GM18519 (cell line): ENCODE measurements around the gene ZNF638.

ENCODE experiments used
- ATAC-seq: cut with Tn5 transposase; IDR thresholded peaks from one replicate; pipeline ENCODE4 v1.9.1; 2021; ENCODE audit warnings: mild to moderate bottlenecking, moderate library complexity; ENCODE audit not compliant: unreplicated experiment, low FRiP score

Gene ZNF638

DNA sequence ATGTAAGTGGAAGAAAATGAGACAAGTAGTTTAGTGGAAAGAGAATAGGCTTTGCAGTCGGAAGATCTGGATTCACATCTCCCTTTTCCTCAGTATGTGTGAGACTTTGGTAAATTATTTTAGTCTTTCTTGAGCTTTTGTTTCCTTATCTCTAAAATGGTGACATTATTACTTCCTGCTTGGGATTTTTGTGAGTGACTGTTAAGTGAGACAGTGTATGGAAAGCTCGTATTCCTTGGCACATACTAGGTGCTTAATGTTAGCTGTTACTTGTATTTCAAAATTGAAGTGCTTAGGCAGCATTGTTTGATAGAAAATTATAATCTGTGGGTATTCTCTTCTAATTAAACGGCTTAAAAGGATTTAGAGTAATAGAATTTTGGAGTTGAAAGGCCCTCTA lies 2.0 kb downstream of the ZNF638 start:
- no peak for ATAC-seq

DNA sequence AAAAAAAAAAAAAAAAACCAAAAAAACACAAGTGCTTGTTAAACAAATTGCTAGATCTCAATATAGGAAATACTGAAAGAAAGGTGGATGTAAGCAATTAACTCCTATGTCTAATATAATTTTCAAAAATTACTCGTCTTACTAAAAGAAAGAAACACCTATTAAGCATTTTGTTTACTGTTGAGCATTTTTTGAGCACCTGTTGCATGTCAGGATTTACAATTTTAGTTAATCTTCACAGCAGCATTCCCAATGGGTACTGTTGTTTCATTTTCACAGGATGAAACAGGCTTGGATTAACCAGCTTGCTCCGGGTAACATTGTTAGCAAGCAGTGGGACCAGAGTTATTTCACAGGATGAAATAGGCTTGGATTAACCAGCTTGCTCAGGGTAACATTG lies 4.8 kb downstream of the ZNF638 start:
- no peak for ATAC-seq

GRCh38 chr2:71336802-71337201 lies 5.2 kb downstream of the ZNF638 start:
- no peak for ATAC-seq

- no peak for ATAC-seq
These were observed 6.2 kb downstream of the ZNF638 start for GRCh38 chr2:71337776-71338175.

DNA sequence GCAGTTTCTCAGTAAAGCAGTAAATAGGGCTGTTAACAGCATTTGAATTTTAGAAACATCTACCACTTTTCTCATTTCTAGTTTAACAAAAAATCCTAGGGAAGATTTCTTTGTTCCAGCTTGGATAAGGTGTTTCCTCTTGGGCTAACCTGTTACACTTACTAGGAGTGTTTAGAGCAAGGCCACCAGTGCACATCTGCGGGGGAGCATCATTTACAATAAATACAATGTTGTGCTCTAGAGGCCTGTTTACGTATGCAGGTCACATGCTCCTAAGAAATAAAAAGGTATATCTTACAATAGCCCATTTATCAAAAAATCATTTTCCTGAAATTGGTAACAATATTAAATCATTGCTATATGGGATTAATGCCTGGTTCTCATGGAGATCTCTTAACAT lies 8.1 kb downstream of the ZNF638 start:
- ATAC-seq, result no peak

DNA sequence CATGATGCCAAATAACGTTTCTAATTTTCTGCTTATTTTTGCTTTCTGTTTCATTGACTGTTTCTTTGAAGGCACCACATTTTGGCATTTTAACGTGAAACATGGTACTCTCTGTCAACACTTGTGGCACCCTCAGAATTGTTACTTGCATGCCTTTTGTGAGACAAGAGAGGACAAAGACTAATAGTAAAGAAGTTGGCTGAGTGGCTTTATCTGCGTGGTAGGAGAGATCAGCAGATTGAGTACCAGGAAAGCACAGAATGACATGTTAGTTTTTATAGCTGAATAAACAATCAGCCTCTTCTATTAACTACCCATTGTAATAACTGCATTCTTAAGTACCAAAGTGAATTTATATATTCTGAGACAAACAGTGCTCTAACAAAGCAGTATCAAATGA lies 8.6 kb downstream of the ZNF638 start:
- ATAC-seq, result no peak

DNA sequence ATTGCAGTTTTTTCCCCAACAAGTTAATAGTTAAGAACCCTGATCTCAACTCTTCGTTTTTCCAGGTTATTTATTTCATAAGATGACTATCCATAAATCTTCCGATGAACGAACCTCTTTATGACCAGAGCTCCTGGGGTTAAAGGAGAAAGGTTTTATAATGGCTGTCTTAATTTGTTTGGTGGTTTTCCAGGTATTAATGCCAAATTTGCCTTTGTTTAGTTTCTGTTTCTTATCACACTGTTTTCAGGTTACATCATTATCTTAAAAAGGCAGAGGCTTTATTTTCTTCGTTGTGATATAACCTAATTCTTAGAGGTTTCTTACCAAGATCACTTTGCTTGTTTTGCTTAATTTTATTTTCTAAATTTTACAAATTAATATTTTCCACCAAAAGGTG lies 10.1 kb downstream of the ZNF638 start:
- no peak for ATAC-seq

DNA sequence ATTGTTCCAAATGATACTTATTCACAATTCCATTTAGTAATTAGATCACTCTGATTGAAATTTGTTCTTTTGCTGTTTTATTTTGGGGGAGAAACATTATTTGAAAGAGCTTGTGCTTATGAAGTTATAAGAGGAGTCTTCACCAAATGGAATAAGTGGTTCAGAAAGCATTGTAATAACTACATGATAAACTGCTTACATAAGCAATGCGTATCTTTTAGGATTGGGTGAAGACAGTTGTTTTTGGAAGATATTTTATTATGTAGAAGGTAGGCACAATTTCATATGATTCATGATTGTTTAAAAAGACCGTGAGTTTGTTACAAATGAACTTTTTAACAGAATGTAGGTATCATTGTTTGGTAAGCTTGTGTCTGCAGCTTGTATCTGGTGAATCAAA lies 14.5 kb downstream of the ZNF638 start:
- ATAC-seq, result no peak

GRCh38 chr2:71347517-71347916 lies 15.9 kb downstream of the ZNF638 start:
- ATAC-seq, result no peak

DNA sequence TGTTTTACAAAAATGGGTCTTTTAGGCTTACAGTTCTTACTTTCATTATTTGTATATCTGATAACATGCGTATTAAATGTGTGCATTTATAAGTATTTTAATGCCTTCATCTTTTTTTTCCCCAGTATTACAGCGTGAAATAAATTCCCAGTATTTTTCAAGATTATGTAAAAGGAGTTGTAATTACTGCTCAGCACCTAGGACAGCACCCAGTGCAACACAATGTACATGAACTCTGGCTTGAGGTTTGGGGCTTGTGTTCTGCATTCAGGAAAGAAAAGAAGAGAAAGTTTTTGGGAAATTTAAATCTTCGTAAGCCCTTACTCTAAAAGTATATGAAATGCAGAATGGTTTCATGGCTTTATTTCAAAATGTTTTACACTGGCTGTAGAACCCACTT lies 16.7 kb downstream of the ZNF638 start:
- no peak for ATAC-seq

DNA sequence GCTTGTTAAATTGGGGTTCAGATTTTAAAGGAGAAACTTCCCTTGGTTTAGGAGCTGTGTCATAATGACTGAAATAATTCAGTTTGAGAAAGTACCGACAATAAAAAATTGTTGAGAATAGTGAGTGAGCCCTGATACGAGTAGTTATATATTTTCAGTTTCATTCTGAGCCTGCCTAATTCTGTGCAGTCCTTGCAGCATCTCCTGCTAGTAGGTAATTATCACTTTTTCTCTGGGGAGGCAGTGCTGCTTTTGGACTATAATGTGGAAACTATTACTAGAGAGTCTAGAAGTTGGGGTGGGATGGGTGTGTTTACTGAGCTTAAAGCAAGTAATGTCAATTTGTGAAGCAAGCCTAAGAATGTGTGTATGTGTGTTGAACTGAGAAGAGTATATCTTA lies 21.7 kb downstream of the ZNF638 start:
- peak; percentile 63 for ATAC-seq

DNA sequence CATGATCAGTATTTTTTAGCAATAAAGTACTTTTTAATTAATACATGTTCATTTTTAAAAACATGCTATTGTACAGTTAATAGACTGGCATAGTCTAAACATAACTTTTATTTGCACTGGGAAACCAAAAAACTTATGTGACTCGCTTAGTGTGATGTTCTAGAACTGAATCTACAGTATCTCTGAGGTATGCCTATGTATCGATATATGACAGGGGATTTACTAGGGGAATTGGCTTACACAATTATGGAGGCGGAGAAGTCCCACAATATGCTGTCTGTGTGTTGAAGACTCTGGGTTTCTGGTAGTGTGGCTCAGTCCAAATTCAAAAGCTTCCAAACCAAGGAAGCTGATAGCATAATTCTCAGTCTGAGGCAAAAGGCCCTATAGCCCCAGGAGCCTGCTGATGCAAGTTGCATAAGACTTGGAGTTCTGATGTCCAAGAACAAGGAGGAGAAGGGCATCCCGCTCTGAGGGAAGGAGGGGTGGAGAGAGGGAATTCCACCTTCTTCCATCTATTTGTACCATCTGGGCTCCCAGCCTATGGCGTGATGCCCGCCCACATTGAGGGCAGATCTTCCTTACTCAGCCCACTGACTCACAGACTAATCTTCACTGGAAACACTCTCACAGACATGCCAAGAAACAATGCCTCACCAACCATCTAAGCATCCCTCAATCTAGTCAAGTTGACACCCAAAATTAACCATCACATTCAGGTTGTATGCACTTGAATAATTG lies 27.5 kb downstream of the ZNF638 start:
- no peak for ATAC-seq

- no peak for ATAC-seq
These were observed 28.9 kb downstream of the ZNF638 start for GRCh38 chr2:71360434-71360975.

DNA sequence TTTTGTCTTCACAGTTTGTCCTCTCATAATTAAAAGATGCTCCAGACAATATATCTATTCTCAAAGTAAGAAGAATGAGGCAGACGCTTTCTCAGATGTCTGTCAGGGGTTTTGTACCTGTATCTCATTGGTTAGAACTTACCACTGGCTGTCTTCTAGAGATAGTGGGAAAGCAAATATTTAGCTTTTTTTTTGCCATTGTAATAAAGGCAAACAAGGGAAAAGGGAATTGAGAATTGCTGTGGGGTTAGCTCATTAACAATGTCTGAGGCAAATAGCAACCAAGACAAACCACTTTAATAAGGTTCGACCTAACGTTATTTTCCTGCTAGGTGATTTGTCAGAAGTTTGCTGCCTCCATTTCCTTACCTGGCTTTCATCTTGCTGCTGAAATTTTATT lies 30.0 kb downstream of the ZNF638 start:
- ATAC-seq, result no peak

GRCh38 chr2:71362447-71362846 lies 30.9 kb downstream of the ZNF638 start:
- no peak for ATAC-seq

DNA sequence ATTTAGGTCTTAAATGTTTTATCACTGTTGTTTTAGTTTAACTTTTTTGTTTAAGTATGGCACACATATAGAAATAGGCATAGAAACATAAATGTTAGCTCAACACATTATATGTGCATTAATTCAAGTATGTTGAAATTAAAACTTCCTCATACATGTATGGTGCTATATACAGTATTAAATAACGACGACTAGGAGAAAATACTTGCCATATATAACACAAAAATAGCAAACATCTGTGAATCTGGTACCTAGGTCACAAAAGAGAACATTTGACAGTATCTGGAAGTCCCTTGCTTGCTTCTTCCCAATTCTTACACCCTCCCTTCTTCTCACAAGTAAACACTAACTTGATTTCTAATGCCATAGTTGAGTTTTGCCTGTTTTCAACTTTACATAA lies 38.4 kb downstream of the ZNF638 start:
- ATAC-seq, result no peak

DNA sequence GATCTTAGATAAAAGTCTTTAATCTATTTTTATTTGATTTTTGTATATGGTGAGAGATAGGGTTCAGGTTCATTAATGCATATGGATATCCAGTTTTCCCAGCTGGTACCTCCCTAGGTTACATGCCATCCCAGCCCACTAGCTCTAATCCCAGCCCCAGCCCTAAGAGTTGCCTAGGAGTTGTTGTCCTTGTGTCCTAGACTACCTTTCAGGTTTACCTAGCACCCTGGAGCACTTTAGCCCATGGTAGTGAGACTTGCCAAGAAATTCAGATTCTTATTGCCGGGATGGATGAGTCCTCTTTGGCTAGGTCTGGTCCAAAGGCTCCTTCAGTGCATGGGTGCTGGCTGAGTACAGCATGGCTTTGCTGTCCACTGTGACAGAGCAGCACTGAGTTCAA lies 40.5 kb downstream of the ZNF638 start:
- ATAC-seq, result no peak

GRCh38 chr2:71379086-71379485 lies 47.5 kb downstream of the ZNF638 start:
- no peak for ATAC-seq

DNA sequence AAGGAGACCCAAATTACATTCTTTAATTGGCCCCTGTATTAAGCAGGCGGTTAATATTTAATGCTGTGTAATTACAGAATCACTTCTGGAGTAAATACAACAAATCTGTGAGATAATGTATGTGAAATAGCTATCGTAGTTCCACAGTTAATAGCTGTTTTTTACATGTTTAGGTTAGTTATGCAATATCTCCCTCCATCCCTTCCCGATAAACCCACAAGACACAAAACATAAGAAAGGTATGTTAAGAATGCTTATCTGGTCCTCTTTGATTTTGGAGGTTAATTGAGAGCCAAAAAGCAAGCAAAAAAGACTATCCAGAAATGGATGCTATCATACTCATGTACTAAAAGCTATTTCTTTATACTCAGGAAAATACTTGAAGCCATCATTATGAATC lies 49.1 kb downstream of the ZNF638 start:
- ATAC-seq, result no peak

GRCh38 chr2:71385012-71385411 lies 53.4 kb downstream of the ZNF638 start:
- no peak for ATAC-seq

DNA sequence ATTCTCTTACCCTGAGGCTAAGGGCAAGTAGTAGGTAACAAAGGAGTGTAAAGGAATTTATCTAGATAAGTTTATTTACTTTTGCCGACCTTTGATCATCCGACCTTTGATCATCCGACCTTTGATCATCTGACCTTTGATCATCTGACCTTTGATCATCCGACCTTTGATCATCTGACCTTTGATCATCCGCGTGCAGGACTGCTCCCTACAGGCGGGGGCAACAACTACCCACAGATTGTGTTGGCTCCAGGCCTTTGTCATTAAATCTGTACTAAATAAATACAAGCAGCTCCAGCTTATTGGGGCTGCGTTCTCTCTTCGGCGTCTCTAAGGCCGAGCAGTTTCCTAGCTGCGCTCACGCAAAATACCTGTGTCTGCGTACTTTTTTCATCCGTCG lies 56.6 kb downstream of the ZNF638 start:
- ATAC-seq, result no peak

DNA sequence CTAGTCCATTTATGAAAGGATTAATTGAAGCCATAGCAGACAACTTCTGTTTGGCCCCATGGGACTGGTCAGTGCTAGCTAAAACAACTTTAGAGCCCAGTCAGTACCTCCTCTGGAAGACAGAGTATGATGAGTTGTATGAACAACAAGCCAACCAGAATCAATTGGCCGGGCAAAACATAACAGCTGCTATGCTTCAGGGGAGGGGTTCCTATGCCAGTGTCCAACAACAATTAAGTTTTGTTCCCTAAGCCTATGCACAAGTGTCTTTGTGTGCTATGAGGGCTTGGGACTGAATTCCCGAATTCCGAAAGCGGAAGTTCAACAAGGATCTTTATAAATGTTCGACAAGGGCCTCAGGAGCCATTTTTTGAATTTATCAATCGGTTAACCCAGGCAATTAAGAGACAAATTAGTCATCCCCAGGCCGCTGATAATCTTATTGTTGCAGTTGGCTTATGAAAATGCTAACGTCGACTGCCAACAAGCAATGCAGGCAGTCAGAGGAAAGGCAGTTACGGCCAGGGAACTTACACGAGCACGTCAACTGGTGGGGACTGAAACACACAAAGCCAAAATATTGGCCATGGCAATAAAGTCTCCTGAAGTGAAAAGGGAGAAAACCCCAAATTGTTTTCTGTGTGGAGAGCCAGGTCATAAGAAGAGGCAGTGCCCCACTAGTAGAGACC lies 57.9 kb downstream of the ZNF638 start:
- no peak for ATAC-seq
